PC-3 (cell line): ENCODE data around the gene KCNB1.

ENCODE experiments used
- EZH2 ChIP-seq: fragments of 300-600 bp; sonication (generic); IDR thresholded peaks from one replicate; pipeline ENCODE4 v1.6.1; 2017; ENCODE audit warnings: antibody characterized with exemption, mild to moderate bottlenecking, low read length; ENCODE audit not compliant: unreplicated experiment
- EZH2phosphoT487 ChIP-seq: fragments of 300-600 bp; sonication (generic); IDR thresholded peaks from 2 replicates; pipeline ENCODE4 v1.6.1; 2018; ENCODE audit warnings: mild to moderate bottlenecking, antibody characterized with exemption, low read length, borderline replicate concordance
- TF ChIP-seq, protein P1 (sequence below): fragments of 300-600 bp; sonication (generic); conservative IDR thresholded peaks from 2 replicates; pipeline ENCODE4 v1.5.1; 2017; ENCODE audit warnings: antibody characterized with exemption, low read depth, mild to moderate bottlenecking, low read length

DNA sequence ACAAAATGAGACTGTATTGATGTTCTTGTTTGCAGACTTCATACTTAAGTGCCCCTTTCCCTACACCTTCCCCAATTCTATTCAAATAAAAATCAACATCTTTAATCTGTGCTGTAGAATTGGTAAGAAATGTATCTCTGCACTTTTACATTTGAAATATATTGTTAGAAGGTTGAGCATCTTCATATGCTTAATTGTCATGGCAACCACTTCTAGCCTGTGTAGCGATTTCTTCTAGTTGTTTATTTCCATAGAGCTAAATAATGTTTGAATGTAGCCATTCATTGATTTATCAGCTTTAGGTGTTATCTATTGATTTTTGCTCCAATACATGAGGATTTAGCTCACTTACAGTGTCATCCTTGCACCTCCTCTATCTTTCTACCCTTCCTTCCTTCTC, 166.9 kb downstream of the KCNB1 start:
- TF ChIP-seq, protein P1, sequence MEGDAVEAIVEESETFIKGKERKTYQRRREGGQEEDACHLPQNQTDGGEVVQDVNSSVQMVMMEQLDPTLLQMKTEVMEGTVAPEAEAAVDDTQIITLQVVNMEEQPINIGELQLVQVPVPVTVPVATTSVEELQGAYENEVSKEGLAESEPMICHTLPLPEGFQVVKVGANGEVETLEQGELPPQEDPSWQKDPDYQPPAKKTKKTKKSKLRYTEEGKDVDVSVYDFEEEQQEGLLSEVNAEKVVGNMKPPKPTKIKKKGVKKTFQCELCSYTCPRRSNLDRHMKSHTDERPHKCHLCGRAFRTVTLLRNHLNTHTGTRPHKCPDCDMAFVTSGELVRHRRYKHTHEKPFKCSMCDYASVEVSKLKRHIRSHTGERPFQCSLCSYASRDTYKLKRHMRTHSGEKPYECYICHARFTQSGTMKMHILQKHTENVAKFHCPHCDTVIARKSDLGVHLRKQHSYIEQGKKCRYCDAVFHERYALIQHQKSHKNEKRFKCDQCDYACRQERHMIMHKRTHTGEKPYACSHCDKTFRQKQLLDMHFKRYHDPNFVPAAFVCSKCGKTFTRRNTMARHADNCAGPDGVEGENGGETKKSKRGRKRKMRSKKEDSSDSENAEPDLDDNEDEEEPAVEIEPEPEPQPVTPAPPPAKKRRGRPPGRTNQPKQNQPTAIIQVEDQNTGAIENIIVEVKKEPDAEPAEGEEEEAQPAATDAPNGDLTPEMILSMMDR, result no peak
- TF ChIP-seq EZH2 (no peak), EZH2phosphoT487 (no peak)
